ENCODE results near the gene C1orf198. TPM values are rescaled to one million over a fixed set of nuclear protein-coding genes. Genes with fewer than 3 reads are reported as not detected.

C1orf198 gene
- total RNA-seq, 1 experiment from 2014 or later: 22.9 TPM

DNA sequence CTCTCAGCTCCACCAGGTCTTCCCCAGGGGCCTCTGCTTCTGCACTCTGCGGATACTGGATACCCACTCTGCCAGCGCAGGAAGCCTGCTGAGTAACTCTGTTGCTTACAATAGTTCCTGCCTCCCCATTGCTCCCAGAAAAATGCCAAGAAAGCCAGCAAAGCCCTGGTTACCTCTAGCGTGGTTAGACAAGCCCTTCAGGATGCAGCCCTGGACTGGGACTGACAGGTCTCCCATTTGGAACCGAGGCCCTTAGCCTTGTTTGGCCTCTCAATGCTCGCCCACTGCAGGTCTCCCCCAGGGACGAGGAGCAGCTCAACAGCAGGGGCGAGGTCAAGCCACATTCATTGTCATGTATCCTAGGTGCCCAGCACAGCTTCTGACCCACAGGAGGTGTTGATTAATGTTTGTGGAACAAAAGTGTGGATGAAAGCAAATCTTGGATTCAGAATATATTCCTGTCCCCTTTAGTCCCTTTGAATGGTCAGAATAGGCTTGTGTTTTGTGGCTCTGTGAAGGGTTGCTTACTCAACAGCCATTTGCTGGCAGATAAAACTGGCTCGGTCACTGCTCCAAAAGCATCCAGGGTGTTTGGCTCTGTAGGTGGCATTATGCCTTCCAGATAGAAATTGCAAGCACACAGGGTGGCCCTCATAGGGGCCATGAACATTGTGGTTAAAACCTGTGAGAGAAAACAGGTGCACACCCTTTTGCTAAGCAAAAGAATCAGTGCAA is 58.9 kb downstream of the C1orf198 start:
- Histone ChIP-seq H3K27ac (ENCODE audit: low read depth, low read length) (no peak overlapping the region), H3K79me2 (ENCODE audit: insufficient read depth, low read length) (no peaks in the 10 kb centered on the region), H3K9ac (ENCODE audit: low read length) (no peak overlapping the region), H3K27me3 (ENCODE audit: insufficient read depth, low read length) (no peaks in the 10 kb centered on the region), H2AFZ (ENCODE audit: low read depth, low read length, poor library complexity, severe bottlenecking) (no peak overlapping the region), H3K36me3 (ENCODE audit: control insufficient read depth in 1 of 2, insufficient read depth in 2 of 2, low read length in 2 of 2) (no peaks in the 10 kb centered on the region), H3K9me2 (ENCODE audit: insufficient read depth) (no peaks in the 10 kb centered on the region), H3K9me3 (ENCODE audit: control insufficient read depth in 1 of 2, insufficient read depth in 1 of 2, low read depth in 1 of 2, low read length in 2 of 2) (peaks cover 4 to 8% of the 10 kb centered on the region in 2 experiments; a peak in 2 of 4 replicates), H3K4me1 (ENCODE audit: control insufficient read depth in 1 of 2, insufficient read depth in 2 of 2, low read length in 2 of 2) (no peaks in the 10 kb centered on the region), H3K4me2 (ENCODE audit: low read length) (no peak overlapping the region), H4K20me1 (ENCODE audit: insufficient read depth) (no peaks in the 10 kb centered on the region), H3K4me3 (replicated peaks in 1 of 2; ENCODE audit: low read depth in 1 of 2, low read length in 2 of 2) (no peak overlapping the region)
- POLR2A ChIA-PET: no interaction called here
- CTCF ChIA-PET: no interaction called here
- no peak for ATAC-seq
- no TSS peak for BruUV-seq (replicated peaks)
- RAD21 ChIA-PET (ENCODE audit: low non-redundant PET in 1 of 2, low total read pairs in 2 of 2, uncharacterized antibody in 2 of 2, unreplicated experiment in 2 of 2): no interaction called here
- no peak for TF ChIP-seq ZFX (IDR thresholded peaks at IDR 0.05)
- TF ChIP-seq EZH2phosphoT487 (IDR thresholded peaks at IDR 0.05; ENCODE audit: borderline replicate concordance): no peak
- no peak for TF ChIP-seq RAD21 (IDR thresholded peaks at IDR 0.05; ENCODE audit: low read depth)
- no peak for TF ChIP-seq POLR2AphosphoS5 (IDR thresholded peaks at IDR 0.05; ENCODE audit: low read depth, low read length)
- no peak for TF ChIP-seq CBX3 (IDR thresholded peaks at IDR 0.05; ENCODE audit: low read depth)
- no peak for TF ChIP-seq SRF (IDR thresholded peaks at IDR 0.05; ENCODE audit: low read depth)
- TF ChIP-seq CEBPB (IDR thresholded peaks at IDR 0.05; ENCODE audit: low read depth): no peak
- TF ChIP-seq EGR1 (IDR thresholded peaks at IDR 0.05; ENCODE audit: low read depth): no peak
- TF ChIP-seq TCF7L2 (IDR thresholded peaks at IDR 0.05; ENCODE audit: borderline replicate concordance, extremely low read depth, insufficient read depth, insufficient read length): no peak
- TF ChIP-seq EZH2 (IDR thresholded peaks at IDR 0.05): no peak
- TF ChIP-seq FOSL1 (IDR thresholded peaks at IDR 0.05; ENCODE audit: low read depth): no peak
- intact Hi-C loops (cut with micrococcal nuclease): no loop called here
- no peak for DNase-seq (ENCODE audit: low read depth, low spot score)

DNA sequence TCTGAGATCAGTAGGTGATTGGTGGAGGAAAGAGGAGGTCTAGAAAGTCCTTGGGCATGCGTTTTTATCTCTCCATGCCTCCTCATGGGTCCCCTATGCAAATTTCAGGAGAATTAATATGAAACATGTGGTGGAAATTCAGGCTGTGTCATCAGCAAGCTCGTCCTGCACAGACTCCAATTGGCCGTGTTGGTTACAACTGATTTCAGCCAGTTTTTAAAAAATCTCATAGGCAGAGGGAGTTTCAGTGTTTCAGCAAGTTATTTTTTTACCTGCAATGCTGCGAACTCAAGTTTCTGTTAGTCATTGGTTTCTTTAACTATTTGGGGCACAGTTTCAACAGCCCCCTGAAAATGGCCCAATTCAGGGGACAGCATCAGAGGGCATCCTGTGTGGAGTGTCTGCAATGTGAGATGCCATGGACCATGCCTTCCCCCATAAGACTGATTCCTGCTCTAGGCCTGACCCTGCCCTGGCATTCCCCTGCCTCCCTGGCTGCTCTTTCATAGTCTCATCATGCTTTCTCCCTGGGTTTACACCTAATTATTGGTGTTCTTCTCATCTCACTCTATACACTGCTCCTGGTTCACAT is 59.9 kb downstream of the C1orf198 start:
- intact Hi-C loops (cut with micrococcal nuclease): no loop called here
- no TSS peak for BruUV-seq (replicated peaks)
- no peak for TF ChIP-seq ZNF274 (IDR thresholded peaks at IDR 0.05; ENCODE audit: low read depth, low read length)
- no peak for TF ChIP-seq SP1 (IDR thresholded peaks at IDR 0.05; ENCODE audit: low read depth)
- no peak for TF ChIP-seq POLR2A (IDR thresholded peaks at IDR 0.05; ENCODE audit: borderline replicate concordance, extremely low read depth, insufficient read depth, insufficient read length)
- no peak for TF ChIP-seq JUND (IDR thresholded peaks at IDR 0.05)
- no peak for TF ChIP-seq FOSL1 (IDR thresholded peaks at IDR 0.05; ENCODE audit: low read depth)
- no peak for TF ChIP-seq ELF1 (IDR thresholded peaks at IDR 0.05; ENCODE audit: borderline replicate concordance, low read depth)
- TF ChIP-seq EZH2 (IDR thresholded peaks at IDR 0.05): no peak
- no peak for TF ChIP-seq ZFX (IDR thresholded peaks at IDR 0.05)
- no peak overlapping the region for H3K27ac ChIP-seq (ENCODE audit: low read depth, low read length)
- POLR2A ChIA-PET: no interaction called here
- H3K27me3 ChIP-seq (ENCODE audit: insufficient read depth, low read length): no peaks in the 10 kb centered on the region
- no peak overlapping the region for H3K4me2 ChIP-seq (ENCODE audit: low read length)
- RAD21 ChIA-PET (ENCODE audit: low non-redundant PET in 1 of 2, low total read pairs in 2 of 2, uncharacterized antibody in 2 of 2, unreplicated experiment in 2 of 2): no interaction called here
- no peaks in the 10 kb centered on the region for H4K20me1 ChIP-seq (ENCODE audit: insufficient read depth)
- peaks cover 4 to 8% of the 10 kb centered on the region in 2 experiments; a peak in 2 of 4 replicates for H3K9me3 ChIP-seq (ENCODE audit: control insufficient read depth in 1 of 2, insufficient read depth in 1 of 2, low read depth in 1 of 2, low read length in 2 of 2)
- no peak overlapping the region for H3K4me3 ChIP-seq (replicated peaks in 1 of 2; ENCODE audit: low read depth in 1 of 2, low read length in 2 of 2)
- no peak overlapping the region for H2AFZ ChIP-seq (ENCODE audit: low read depth, low read length, poor library complexity, severe bottlenecking)
- H3K79me2 ChIP-seq (ENCODE audit: insufficient read depth, low read length): no peaks in the 10 kb centered on the region
- CTCF ChIA-PET: no interaction called here
- H3K36me3 ChIP-seq (ENCODE audit: control insufficient read depth in 1 of 2, insufficient read depth in 2 of 2, low read length in 2 of 2): no peaks in the 10 kb centered on the region
- no peak overlapping the region for H3K9ac ChIP-seq (ENCODE audit: low read length)
- no peaks in the 10 kb centered on the region for H3K9me2 ChIP-seq (ENCODE audit: insufficient read depth)
- DNase-seq (ENCODE audit: low read depth, low spot score) (no peak), ATAC-seq (no peak)
- no peaks in the 10 kb centered on the region for H3K4me1 ChIP-seq (ENCODE audit: control insufficient read depth in 1 of 2, insufficient read depth in 2 of 2, low read length in 2 of 2)

Data from HCT116 (cell line).